Vagina (tissue), 2 donors: ENCODE results near the gene TCF4.

ENCODE experiments used
- POLR2A ChIP-seq, 2 donors: fragments of 450-650 bp; IDR thresholded peaks; one replicate each; pipeline ENCODE4 v1.6.1; 2017; ENCODE audit warnings: antibody characterized with exemption in 2 of 2, mild to moderate bottlenecking in 2 of 2, moderate library complexity in 2 of 2
- POLR2AphosphoS5 ChIP-seq, 2 donors: sonication (generic); formaldehyde crosslinking; IDR thresholded peaks; one replicate each; pipeline ENCODE4 v1.9.0; 2017; ENCODE audit warnings: antibody characterized with exemption in 2 of 2, mild to moderate bottlenecking in 2 of 2, low read depth in 1 of 2; ENCODE audit not compliant: insufficient read depth in 1 of 2
- TF ChIP-seq, protein P1 (sequence below), 3 experiments: fragments of 450-650 bp in 2 of 3; fragments of 200-600 bp in 1 of 3; sonication (generic) in 1 of 3; IDR thresholded peaks; one replicate each; pipeline ENCODE4 v1.5.1; 2017 to 2019; ENCODE audit warnings: antibody characterized with exemption in 3 of 3, mild to moderate bottlenecking in 2 of 3, moderate library complexity in 2 of 3

DNA sequence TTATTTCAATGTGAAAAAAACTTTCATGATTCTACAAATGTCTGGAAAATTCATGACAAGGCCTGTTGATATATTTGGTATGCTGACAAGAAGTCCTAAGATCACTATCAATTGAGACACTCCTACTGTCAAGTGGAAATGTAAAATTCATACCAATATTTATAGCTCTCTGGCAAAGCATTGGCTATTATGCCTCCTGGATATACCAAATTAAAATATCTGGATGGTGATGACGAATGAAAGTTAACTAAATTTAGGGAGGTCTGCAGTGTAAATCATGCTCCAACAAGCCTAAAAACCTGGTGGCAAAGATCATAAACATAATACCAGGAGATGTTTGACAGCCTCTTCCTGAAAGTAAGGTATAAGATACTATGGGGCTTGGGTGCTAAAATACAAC lies 41.1 kb upstream of the TCF4 start:
- TF ChIP-seq, protein P1, sequence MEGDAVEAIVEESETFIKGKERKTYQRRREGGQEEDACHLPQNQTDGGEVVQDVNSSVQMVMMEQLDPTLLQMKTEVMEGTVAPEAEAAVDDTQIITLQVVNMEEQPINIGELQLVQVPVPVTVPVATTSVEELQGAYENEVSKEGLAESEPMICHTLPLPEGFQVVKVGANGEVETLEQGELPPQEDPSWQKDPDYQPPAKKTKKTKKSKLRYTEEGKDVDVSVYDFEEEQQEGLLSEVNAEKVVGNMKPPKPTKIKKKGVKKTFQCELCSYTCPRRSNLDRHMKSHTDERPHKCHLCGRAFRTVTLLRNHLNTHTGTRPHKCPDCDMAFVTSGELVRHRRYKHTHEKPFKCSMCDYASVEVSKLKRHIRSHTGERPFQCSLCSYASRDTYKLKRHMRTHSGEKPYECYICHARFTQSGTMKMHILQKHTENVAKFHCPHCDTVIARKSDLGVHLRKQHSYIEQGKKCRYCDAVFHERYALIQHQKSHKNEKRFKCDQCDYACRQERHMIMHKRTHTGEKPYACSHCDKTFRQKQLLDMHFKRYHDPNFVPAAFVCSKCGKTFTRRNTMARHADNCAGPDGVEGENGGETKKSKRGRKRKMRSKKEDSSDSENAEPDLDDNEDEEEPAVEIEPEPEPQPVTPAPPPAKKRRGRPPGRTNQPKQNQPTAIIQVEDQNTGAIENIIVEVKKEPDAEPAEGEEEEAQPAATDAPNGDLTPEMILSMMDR (IDR thresholded peaks at IDR 0.05) = no peak
- no peak for TF ChIP-seq POLR2A (IDR thresholded peaks at IDR 0.05)
- peak in 1 of 2 donors; percentile 16 for TF ChIP-seq POLR2AphosphoS5 (IDR thresholded peaks at IDR 0.05; ENCODE audit: insufficient read depth in 1 of 2, low read depth in 1 of 2)
